IMR-90 (cell line): ENCODE measurements around the gene ZNF512B. TPM values are rescaled to one million over a fixed set of nuclear protein-coding genes. Genes with fewer than 3 reads are reported as not detected.

Source experiments
- ATAC-seq: fragments of 200-7000 bp; cut with Tn5 transposase; 2 replicates; pipeline ENCODE4 v1.9.1; 2020; ENCODE audit warnings: low read depth, mild to moderate bottlenecking, moderate library complexity
- BruUV-seq: library from RNA; stranded (reverse); fragments of 400-500 nt; replicated peaks from 2 replicates; lab custom pipeline; 2021; lab: Mats Ljungman, UMichigan
- CTCF ChIA-PET: fragments of 300-600 bp; formaldehyde crosslinking; extraction: SDS; loops from one replicate; lab custom pipeline; 2021; ENCODE audit warnings: antibody characterized with exemption; lab: Yijun Ruan, JAX
- POLR2A ChIA-PET: fragments of 300-600 bp; sonication (Branson Sonifier 250); formaldehyde crosslinking; loops from one replicate; lab custom pipeline; 2022; ENCODE audit warnings: antibody characterized with exemption; ENCODE audit not compliant: unreplicated experiment; lab: Charles Lee
- DNase-seq: peaks from one replicate; pipeline ENCODE4 v3.0.0; 2013
- H2AFZ ChIP-seq: replicated peaks from 2 replicates; pipeline ENCODE3; 2013; ENCODE audit warnings: low read length, mild to moderate bottlenecking; ENCODE audit not compliant: poor library complexity
- H2AK5ac ChIP-seq: 2 replicates; pipeline ENCODE4 v1.6.1; 2013; ENCODE audit warnings: low read depth, low read length, inconsistent platforms
- H2AK9ac ChIP-seq: replicated peaks from 2 replicates; pipeline ENCODE3; 2013; ENCODE audit warnings: mild to moderate bottlenecking, low read depth, low read length, moderate library complexity; ENCODE audit not compliant: poor library complexity
- H2BK120ac ChIP-seq: 2 replicates; pipeline ENCODE4 v1.6.1; 2013; ENCODE audit warnings: low read depth, low read length, inconsistent platforms
- H2BK15ac ChIP-seq: 3 replicates; pipeline ENCODE4 v1.6.1; 2013; ENCODE audit warnings: low read depth, low read length, inconsistent platforms
- H2BK20ac ChIP-seq: 2 replicates; pipeline ENCODE4 v1.6.1; 2013; ENCODE audit warnings: low read depth, mild to moderate bottlenecking, inconsistent platforms, low read length, moderate library complexity
- H2BK5ac ChIP-seq: 2 replicates; pipeline ENCODE4 v1.6.1; 2013; ENCODE audit warnings: mild to moderate bottlenecking, low read depth, low read length, inconsistent platforms; ENCODE audit not compliant: poor library complexity, severe bottlenecking
- H3K14ac ChIP-seq: replicated peaks from 2 replicates; pipeline ENCODE4 v1.6.1; 2013; ENCODE audit warnings: low read depth, low read length, inconsistent platforms
- H3K18ac ChIP-seq: 2 replicates; pipeline ENCODE4 v1.6.1; 2013; ENCODE audit warnings: low read depth, low read length, control low read depth
- H3K23ac ChIP-seq: 2 replicates; pipeline ENCODE4 v1.6.1; 2013; ENCODE audit warnings: low read depth, low read length, inconsistent platforms
- H3K27ac ChIP-seq: 2 replicates; pipeline ENCODE4 v1.5.1; 2013; ENCODE audit warnings: mild to moderate bottlenecking, control low read depth, low read length; ENCODE audit not compliant: insufficient read depth
- H3K27me3 ChIP-seq: 2 replicates; pipeline ENCODE4 v1.6.1; 2013; ENCODE audit warnings: low read length; ENCODE audit not compliant: control insufficient read depth, insufficient read depth
- H3K36me3 ChIP-seq: 2 replicates; pipeline ENCODE4 v1.6.1; 2013; ENCODE audit warnings: low read length, mixed read lengths; ENCODE audit not compliant: control insufficient read depth, insufficient read depth
- H3K4ac ChIP-seq: 2 replicates; pipeline ENCODE4 v1.6.1; 2013; ENCODE audit warnings: low read depth, low read length, inconsistent platforms
- H3K4me1 ChIP-seq: 2 replicates; pipeline ENCODE4 v1.6.1; 2013; ENCODE audit warnings: low read length, mixed read lengths; ENCODE audit not compliant: control insufficient read depth, insufficient read depth
- H3K4me2 ChIP-seq: 2 replicates; pipeline ENCODE4 v1.6.1; 2013; ENCODE audit warnings: low read depth, mild to moderate bottlenecking, control low read depth, low read length, moderate library complexity
- H3K4me3 ChIP-seq: 2 replicates; pipeline ENCODE4 v1.5.1; 2013; ENCODE audit warnings: low read depth, mild to moderate bottlenecking, control low read depth, low read length, moderate library complexity; ENCODE audit not compliant: insufficient read depth
- H3K56ac ChIP-seq: 2 replicates; pipeline ENCODE4 v1.6.1; 2013; ENCODE audit warnings: low read length, inconsistent platforms; ENCODE audit not compliant: insufficient read depth; ENCODE audit errors: extremely low read depth
- H3K79me1 ChIP-seq, 2 experiments: 2 replicates each; pipeline ENCODE4 v1.6.1; 2013; ENCODE audit warnings: low read length in 2 of 2, inconsistent platforms in 1 of 2, low read depth in 1 of 2
- H3K9ac ChIP-seq: 2 replicates; pipeline ENCODE4 v1.6.1; 2013; ENCODE audit warnings: low read depth, low read length, control low read depth
- H3K9me1 ChIP-seq: 2 replicates; pipeline ENCODE4 v1.6.1; 2013; ENCODE audit warnings: low read length, inconsistent platforms; ENCODE audit not compliant: insufficient read depth
- H3K9me3 ChIP-seq: 2 replicates; pipeline ENCODE4 v1.6.1; 2013; ENCODE audit warnings: low read length; ENCODE audit not compliant: control insufficient read depth, insufficient read depth
- H4K20me1 ChIP-seq: 2 replicates; pipeline ENCODE4 v1.6.1; 2013; ENCODE audit warnings: low read length, inconsistent platforms; ENCODE audit not compliant: insufficient read depth
- H4K5ac ChIP-seq: 2 replicates; pipeline ENCODE4 v1.6.1; 2013; ENCODE audit warnings: mild to moderate bottlenecking, low read depth, low read length, control low read depth
- H4K8ac ChIP-seq, 2 experiments: 2 replicates each; pipeline ENCODE4 v1.6.1; 2013; ENCODE audit warnings: low read depth in 2 of 2, low read length in 2 of 2, control low read depth in 1 of 2, inconsistent platforms in 1 of 2
- H4K91ac ChIP-seq: 2 replicates; pipeline ENCODE4 v1.6.1; 2013; ENCODE audit warnings: low read depth, low read length, inconsistent platforms; ENCODE audit not compliant: insufficient read depth
- FOS ChIP-seq: fragments of 150-350 bp; IDR thresholded peaks from 2 replicates; pipeline ENCODE4 v1.6.1; 2016; ENCODE audit warnings: low read depth, low read length
- MAFK ChIP-seq: IDR thresholded peaks from 2 replicates; pipeline ENCODE4 v1.6.1; 2012; ENCODE audit warnings: low read depth, low read length, improper control_type of control experiment
- NFE2L2 ChIP-seq: fragments of 150-350 bp; IDR thresholded peaks from 2 replicates; pipeline ENCODE4 v1.6.1; 2016; ENCODE audit warnings: low read depth, mild to moderate bottlenecking, low read length
- POLR2A ChIP-seq: IDR thresholded peaks from 2 replicates; pipeline ENCODE4 v1.6.1; 2012; ENCODE audit warnings: mild to moderate bottlenecking, low read depth, low read length
- RAD21 ChIP-seq: IDR thresholded peaks from 2 replicates; pipeline ENCODE4 v1.6.1; 2012; ENCODE audit warnings: low read length, improper control_type of control experiment
- RFX5 ChIP-seq: IDR thresholded peaks from 2 replicates; pipeline ENCODE4 v1.8.0; 2012; ENCODE audit warnings: low read depth, mild to moderate bottlenecking, low read length, moderate library complexity
- USF2 ChIP-seq: fragments of 150-350 bp; IDR thresholded peaks from 2 replicates; pipeline ENCODE4 v1.6.1; 2017; ENCODE audit warnings: mild to moderate bottlenecking, antibody characterized with exemption, low read length, low read depth
- WGBS, 2 experiments: methylation state at CpG; one replicate each; pipeline versions ENCODE4 v1.1.5 to v1.1.7; 2013; ENCODE audit warnings: missing lambda C conversion rate in 2 of 2; ENCODE audit not compliant: insufficient read length in 1 of 2; ENCODE audit errors: extremely low coverage in 2 of 2; 5-methylcytosine and 5-hydroxymethylcytosine counted together
- dilution Hi-C: fragments of 300-500 bp; cut with HindIII; formaldehyde crosslinking; loops from one replicate; pipeline ENCODE4 v1.14.3; 2018; ENCODE audit warnings: low sequenced_read_pairs; ENCODE audit not compliant: unreplicated experiment
- in situ Hi-C: fragments of 300-500 bp; cut with MboI; formaldehyde crosslinking; loops from 3 replicates; pipeline ENCODE4 v1.14.3; 2019; ENCODE audit warnings: low sequenced_read_pairs, inconsistent platforms, mixed read lengths
- intact Hi-C: fragments of 100-400 bp; cut with micrococcal nuclease; formaldehyde crosslinking; loops from 2 replicates; pipeline ENCODE4 v1.10.0; 2022
- polyA plus RNA-seq, 3 experiments: library from polyadenylated mRNA; depleted of rRNA; stranded (reverse); fragments of >200 nt; gene quantifications; 2 replicates each; pipeline ENCODE4 v1.2.3, GENCODE V29; 2012; ENCODE audit warnings: low replicate concordance in 1 of 3
- total RNA-seq: library from RNA; depleted of rRNA; stranded (reverse); fragments of >200 nt; gene quantifications from 2 replicates; pipeline ENCODE4 v1.2.3, GENCODE V29; 2012

The ZNF512B gene
- total and polyA plus RNA-seq, 2 of the 4 experiments (the other 2 are of a cell fraction): 6.5 to 15.6 TPM

- BruUV-seq: TSS peak; percentile 20
- Histone ChIP-seq H3K23ac (no peak overlapping the region), H2BK15ac (no peak overlapping the region), H2AK9ac (no peak overlapping the region), H3K4me3 (no peak overlapping the region), H2BK5ac (no peak overlapping the region), H3K36me3 (peaks cover 43% of the 10 kb centered on the region), H2BK20ac (no peak overlapping the region), H3K56ac (no peak overlapping the region), H3K4ac (no peak overlapping the region), H3K4me1 (no peaks in the 10 kb centered on the region), H3K9me1 (no peaks in the 10 kb centered on the region), H3K14ac (no peak overlapping the region), H2AFZ (no peak overlapping the region), H3K9ac (no peak overlapping the region), H4K91ac (no peak overlapping the region), H4K5ac (no peak overlapping the region), H3K4me2 (no peak overlapping the region), H2AK5ac (no peak overlapping the region), H3K27ac (no peak overlapping the region), H4K20me1 (peaks cover 73% of the 10 kb centered on the region), H3K18ac (no peak overlapping the region), H3K79me1 (peaks cover 30 to 64% of the 10 kb centered on the region in 2 experiments), H3K9me3 (no peaks in the 10 kb centered on the region), H3K27me3 (no peaks in the 10 kb centered on the region), H2BK120ac (no peak overlapping the region), H4K8ac (no peak overlapping the region)
- in situ Hi-C loops: no loop called here
- DNase-seq: no peak
- 80% methylated on average over 1 of the region's 8 CpGs; no CpG with 5 or more reads in 1 of the 2 experiments for WGBS, 2 experiments
- POLR2A ChIA-PET: no interaction called here
- intact Hi-C loops: no loop called here
- dilution Hi-C loops: no loop called here
- TF ChIP-seq FOS (no peak), USF2 (no peak), RFX5 (no peak), NFE2L2 (no peak), POLR2A (no peak), RAD21 (no peak), MAFK (no peak)
- no peak for ATAC-seq
- CTCF ChIA-PET: no interaction called here
Measured at GRCh38 chr20:63926298-63926697, 43.4 kb downstream of the ZNF512B start.
